C4-2B (cell line): ENCODE data around the gene CEP152.

Experiments used
- ZFX ChIP-seq: fragments of 450-650 bp; IDR thresholded peaks from 2 replicates; pipeline ENCODE4 v1.6.1; 2017
- TF ChIP-seq, protein P1 (sequence below): fragments of 450-650 bp; conservative IDR thresholded peaks from 2 replicates; pipeline ENCODE4 v1.5.1; 2017; ENCODE audit warnings: mild to moderate bottlenecking

DNA sequence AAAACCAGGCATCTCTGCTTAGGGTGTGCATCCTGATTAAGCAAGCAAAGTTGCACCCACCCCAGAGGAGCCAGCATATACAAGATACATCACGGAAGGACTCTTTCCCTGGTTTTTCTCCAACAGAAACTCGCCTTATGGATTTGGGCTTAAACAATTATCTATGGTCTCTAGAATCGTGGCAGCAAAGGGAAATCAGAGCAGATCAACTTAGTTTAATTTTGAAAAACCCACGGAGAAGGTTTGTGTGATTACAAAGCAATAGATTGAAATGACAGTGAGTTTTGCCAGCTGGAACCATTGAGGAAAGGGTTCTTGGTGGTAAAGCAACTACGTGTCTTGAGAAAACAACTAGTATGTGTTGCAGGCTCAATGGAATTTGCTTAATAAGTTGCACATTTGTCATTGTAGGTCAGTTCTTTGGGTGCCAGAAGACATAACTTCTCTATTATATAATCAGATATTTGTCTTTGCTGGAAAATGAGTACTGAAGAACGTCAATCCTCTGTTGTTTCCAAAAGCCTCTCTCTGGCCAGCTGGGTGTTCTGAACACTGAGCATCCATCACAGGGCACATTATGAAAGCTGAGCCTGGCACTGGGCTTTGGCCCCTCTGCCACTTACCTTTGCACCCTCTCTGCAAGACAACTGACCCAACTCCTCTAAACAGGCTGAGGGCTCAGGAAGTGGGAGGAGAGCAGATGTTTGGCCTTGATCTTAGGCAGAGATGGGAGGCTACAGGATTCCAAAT, 89.6 kb downstream of the CEP152 start:
- TF ChIP-seq, protein P1, sequence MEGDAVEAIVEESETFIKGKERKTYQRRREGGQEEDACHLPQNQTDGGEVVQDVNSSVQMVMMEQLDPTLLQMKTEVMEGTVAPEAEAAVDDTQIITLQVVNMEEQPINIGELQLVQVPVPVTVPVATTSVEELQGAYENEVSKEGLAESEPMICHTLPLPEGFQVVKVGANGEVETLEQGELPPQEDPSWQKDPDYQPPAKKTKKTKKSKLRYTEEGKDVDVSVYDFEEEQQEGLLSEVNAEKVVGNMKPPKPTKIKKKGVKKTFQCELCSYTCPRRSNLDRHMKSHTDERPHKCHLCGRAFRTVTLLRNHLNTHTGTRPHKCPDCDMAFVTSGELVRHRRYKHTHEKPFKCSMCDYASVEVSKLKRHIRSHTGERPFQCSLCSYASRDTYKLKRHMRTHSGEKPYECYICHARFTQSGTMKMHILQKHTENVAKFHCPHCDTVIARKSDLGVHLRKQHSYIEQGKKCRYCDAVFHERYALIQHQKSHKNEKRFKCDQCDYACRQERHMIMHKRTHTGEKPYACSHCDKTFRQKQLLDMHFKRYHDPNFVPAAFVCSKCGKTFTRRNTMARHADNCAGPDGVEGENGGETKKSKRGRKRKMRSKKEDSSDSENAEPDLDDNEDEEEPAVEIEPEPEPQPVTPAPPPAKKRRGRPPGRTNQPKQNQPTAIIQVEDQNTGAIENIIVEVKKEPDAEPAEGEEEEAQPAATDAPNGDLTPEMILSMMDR, result no peak
- no peak for TF ChIP-seq ZFX
